Ureter (tissue), 1 donor: Measurements from ENCODE around the gene SPACA7. TPM values are rescaled to one million over a fixed set of nuclear protein-coding genes. Genes with fewer than 3 reads are reported as not detected.

Experiments used
- DNase-seq: peaks from one replicate; pipeline ENCODE4 v3.0.0-alpha.2; 2020; ENCODE audit warnings: low spot score
- total RNA-seq: library from RNA; stranded (reverse); gene quantifications from one replicate; pipeline ENCODE4 v1.2.4, GENCODE V29; 2023
- donor health status: DM: yes; HTN: yes; CAD: no.

The SPACA7 gene
- total RNA-seq, 1 donor from 2014 or later = not detected

- DNase-seq = peak; percentile 34
Measured at GRCh38 chr13:112465251-112466131, 89.3 kb downstream of the SPACA7 start.

DNA sequence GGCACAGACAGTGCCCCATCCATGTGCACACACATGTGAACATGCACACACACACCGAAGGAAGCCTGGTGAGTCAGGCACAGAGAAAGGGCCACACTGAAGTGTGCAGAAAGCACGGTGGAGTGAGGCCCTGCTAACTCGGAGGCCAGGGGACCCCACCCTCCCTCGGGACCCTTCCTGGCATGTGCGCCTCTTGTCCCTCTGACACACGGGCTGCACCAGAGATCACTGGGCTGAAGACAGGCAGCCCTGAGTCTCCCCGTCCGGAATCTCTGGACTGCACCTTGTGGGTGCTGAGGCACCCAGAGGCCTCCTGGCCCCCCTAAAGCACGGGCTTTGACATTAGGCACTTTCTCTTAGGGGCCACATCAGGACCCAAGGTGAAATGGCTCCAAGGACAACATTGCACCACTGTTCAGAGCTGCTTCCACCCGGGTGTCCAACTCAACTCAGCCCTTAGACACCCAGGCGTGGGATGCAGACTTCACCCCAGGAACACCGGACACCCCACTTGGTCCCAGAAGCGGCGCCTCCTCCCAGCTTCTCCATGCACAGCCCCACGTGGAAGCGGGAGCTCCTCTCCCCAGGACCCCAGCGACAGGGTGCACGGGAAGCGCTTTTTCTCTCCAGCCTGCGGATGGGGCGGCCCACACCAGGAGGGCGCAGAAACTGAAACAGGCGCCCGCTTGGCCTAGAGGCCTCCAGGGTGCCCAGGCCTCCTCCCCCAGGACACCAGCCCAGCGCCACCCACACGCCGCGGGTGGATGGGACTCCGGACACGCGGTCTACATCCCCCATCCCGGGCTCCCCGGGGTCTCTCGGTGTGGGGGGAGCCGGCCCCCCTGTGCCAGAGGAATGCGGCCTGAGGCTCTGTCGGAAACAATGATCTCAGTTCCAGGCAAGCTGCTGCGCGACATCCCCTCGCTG lies 90.2 kb downstream of the SPACA7 start:
- DNase-seq = peak; percentile 33

DNA sequence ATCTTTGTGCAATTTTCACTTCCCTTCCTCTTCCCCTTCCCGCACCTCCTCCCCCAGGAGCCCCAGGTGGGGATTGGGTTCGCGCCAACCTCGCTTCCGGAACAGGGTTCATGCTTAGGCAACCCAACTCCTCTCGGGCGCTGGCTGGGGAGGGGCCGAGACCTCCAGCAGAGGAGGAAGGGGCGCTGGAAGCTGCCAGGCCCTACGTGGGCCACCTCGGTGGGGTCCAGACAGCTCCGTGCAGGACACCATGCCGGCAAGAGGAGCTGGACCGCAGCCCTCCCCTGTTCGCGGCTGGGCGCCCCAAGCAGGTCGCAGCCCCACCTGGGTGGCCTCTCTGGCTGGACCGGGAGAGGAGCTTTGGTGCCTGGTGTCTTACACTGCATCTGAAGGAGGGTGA lies 91.1 kb downstream of the SPACA7 start:
- peak; percentile 24 for DNase-seq

DNA sequence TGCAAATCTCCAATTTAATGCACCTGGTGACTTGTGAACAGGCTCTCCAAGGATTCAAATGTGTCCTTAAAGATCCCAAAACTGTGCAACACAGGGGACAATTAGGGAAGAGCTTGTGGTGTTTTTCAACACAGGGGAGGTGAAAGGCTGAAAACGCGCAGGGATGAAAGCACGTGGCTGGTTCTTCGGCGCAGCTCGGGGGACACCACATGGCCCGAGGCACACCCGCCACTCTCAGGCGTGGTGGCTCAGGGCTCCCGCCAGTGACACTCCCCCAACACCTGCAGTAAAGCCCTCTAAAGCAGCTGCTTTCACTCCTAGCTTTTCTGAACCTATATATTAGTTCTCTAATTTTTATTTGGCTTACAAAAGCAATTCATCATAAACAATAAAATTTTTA lies 91.9 kb downstream of the SPACA7 start:
- DNase-seq = peak; percentile 35

- DNase-seq = peak; percentile 43
Measured at GRCh38 chr13:112469071-112469745, 93.1 kb downstream of the SPACA7 start.

DNA sequence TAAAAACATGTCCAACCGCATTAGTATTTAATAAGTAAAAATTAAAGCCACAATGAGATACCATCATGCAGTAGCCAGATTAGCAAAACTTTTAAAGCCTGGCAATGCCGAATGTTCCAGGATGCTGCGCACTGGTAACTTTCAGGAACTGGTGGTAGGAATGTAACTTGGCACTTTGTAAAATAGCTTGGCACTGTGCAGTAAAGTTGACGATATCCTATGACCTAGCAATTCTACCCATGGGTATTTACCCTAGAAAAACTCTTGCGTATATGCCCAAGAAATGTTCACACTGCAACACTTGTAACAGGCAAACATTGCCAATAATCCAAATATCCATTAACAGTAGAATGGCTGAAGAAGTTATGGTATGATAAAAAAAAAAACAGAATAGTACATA lies 97.7 kb downstream of the SPACA7 start:
- DNase-seq = no peak

- DNase-seq = no peak
Measured at GRCh38 chr13:112474869-112475268, 98.7 kb downstream of the SPACA7 start.

DNA sequence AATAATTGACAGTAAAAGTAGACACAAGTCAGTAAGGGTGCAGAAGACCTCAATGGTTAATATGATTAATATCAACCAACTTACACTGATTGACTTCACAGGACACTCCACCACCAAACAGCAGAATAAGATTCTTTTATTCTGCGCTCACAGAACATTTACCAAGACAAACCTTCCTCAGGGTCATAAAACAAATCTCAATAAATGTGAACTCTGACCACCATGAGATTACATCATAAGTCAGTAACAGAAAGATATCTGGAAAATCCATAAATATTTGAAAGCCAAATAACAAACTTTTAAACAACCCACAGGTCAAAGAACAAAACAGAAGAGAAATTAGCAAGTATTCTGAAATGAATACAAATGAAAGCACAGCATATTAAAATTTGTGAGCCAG lies 99.7 kb downstream of the SPACA7 start:
- DNase-seq = no peak

GRCh38 chr13:112477070-112477619 lies 101.0 kb downstream of the SPACA7 start:
- DNase-seq = no peak

- no peak for DNase-seq
Measured at GRCh38 chr13:112479389-112479788, 103.2 kb downstream of the SPACA7 start.

DNA sequence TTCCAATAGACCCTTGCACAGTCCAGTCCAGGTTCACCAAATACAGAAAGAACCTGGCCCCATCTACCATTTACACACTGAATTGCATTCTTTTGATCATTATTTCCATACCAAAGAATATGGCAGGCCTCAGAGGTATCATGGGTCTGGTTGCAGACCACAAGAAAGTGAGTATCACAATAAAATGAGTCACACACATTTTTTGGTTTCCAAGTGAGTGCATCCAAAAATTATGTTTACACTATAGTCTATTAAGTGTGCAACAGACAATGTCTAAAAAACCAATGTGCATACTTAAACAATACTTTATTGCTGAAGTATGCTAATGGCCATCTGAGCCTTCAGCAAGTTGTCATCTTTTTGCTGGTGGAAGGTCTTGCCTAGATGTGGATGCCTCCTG lies 105.3 kb downstream of the SPACA7 start:
- no peak for DNase-seq

DNA sequence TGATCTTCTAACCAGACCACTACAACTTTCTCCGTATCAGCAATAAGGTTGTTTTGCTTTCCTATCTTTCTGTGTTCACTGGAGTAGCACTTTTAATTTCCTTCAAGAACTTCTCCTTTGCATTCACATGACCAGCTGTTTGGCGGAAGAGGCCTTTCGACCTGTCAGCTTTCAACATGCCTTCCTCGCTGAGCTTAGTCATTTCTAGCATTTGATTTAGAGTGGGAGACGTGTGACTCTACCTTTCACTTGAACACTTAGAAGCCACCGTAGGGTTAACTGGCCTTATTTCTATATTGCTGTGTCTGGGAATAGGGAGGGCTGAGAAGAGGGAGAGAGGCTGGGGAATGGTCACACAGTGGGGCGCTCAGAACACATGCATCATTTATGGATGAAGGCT lies 107.1 kb downstream of the SPACA7 start:
- DNase-seq = no peak

Other genes with a start within 250 kb of the SPACA7 start
- gene TUBGCP3, start 211.8 kb downstream of the SPACA7 start, total RNA-seq = 45.7 TPM